ENCODE data around the gene TMEM14A. TPM values are rescaled to one million over a fixed set of nuclear protein-coding genes. Genes with fewer than 3 reads are reported as not detected.
"Not testable (repeated sequence)": the region's sequence is repeated elsewhere in the genome, so short reads cannot be mapped to it uniquely, and the experiment has no call there.

TMEM14A gene
- total RNA-seq, 1 experiment from 2014 or later: 58.5 TPM

DNA sequence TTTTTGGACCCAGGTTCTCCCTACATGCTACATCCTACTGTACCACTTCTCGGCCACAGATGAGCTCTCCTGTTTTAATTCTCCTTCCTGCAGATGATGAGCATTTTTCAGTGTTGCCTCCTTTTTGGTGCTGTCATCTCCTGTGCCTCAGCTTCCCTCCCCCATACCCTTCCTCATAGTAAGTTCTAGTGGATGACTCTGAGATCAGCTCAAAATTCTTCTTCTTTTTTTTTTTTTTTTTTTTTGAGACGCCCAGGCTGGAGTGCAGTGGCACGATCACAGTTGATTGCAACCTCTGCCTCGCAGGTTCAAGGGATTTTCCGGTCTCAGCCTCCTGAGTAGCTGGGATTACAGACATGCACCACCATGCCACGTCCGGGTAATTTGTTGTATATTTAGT lies 3.8 kb downstream of the TMEM14A start:
- no peak for DNase-seq (ENCODE audit: low read depth, low spot score)
- in situ Hi-C loops (cut with HindIII; ENCODE audit: low pct_unique_long_range_greater_than_20kb, low sequenced_read_pairs): loop anchor here (25.0 kb wide), 1 partner anchor 262 kb away; the partner anchor contains the start of gene EFHC1

DNA sequence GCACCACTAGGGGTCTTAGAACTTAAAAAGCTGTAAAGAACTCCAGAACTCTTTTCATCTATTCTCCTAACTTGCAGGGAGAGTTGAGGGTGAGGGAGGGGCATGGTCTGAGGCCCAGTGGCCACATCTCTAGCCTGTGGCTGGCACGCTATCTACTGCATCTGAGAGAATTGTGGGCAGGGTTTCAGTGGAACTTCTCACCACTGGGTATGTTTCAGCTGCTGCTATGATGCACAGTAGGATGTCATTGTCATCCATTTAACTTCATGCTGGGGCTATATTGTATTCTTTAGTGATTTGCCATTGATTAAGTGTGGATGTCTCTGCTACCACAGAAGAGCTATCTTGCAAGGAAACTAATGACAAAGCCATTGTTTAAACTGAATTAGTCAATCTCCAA lies 4.5 kb downstream of the TMEM14A start:
- in situ Hi-C loops (cut with HindIII; ENCODE audit: low pct_unique_long_range_greater_than_20kb, low sequenced_read_pairs): no loop called here

DNA sequence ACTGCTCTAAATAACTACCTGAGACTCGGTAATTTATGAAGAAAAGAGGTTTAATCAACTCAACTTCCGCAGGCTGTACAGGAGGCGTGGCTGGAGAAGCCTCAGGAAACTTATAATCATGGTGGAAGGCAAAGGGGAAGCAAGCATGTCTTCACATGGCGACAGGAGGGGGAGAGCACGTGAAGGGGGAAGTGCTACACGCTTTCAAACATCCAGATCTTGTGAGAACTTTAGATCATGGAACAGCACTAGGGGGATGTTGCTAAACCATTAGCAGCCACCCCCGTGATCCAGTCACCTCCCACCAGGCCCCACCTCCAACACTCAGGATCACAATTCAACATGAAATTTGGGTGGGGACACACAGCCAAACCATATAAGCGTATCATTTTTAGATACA lies 5.7 kb downstream of the TMEM14A start:
- DNase-seq (ENCODE audit: low read depth, low spot score); in situ Hi-C loops (cut with HindIII; ENCODE audit: low pct_unique_long_range_greater_than_20kb, low sequenced_read_pairs): not testable (repeated sequence)

More for the DNA sequence above, 4.5 kb downstream of the TMEM14A start:
- no peak for DNase-seq (ENCODE audit: low read depth, low spot score)

DNA sequence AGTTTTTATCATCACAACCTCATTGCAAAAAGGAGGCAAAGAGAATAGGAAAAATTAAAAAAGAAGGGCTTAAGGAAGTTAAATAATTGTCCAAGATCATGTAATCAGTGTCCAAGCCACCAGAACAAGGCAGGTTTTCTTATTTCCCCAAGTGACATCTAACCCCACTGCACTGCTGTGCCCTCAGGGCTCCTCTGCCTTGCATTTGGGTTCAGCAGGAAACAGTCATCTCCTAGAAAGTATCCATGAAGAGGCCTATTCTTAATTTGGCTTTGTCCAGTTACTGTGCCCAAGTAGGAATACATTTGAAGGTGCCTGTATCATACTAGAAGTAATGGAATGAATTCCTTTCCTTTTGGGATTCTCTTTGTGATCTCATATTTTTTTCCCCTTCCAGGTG lies 10.5 kb downstream of the TMEM14A start:
- in situ Hi-C loops (cut with HindIII; ENCODE audit: low pct_unique_long_range_greater_than_20kb, low sequenced_read_pairs): no loop called here
- peak; percentile 68 for DNase-seq (ENCODE audit: low read depth, low spot score)

DNA sequence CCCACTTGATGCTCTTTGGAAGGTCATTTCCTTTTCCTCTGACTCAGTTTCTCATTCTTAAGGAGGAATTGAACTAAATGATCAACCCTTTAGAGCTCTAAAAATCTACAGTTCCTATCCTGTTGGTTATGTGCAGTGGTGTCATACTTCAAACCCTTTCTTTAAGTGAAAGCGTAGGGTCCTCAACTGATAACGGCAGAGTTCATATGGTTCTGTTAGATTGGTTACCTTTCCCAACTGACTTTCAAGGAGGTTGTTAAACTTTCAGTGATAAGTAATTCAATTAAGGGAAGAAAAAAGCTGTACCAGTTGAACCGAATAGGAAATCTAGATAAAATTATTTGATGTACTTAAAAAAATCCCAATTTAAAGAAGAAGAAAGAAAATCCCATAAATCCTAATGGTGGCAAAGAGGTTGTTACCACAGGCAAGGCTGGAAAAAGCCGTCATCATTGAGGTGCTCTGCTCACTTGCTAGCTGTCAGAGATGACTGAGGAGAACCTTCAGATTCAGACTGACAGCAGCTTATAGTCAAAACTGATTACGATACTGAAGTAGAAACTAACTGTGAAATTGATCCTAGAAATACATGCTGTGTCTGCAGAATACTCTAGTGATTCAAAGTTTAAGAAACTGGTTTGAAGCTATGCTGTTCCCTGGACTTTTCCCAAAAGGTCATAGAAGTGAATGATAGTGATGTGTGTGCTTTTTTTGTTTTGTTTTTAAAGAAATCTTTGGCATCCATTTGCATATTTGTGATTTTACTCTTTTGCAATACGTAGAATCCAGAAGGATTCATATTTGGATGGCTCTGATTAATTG lies 16.2 kb downstream of the TMEM14A start:
- DNase-seq (ENCODE audit: low read depth, low spot score): no peak

DNA sequence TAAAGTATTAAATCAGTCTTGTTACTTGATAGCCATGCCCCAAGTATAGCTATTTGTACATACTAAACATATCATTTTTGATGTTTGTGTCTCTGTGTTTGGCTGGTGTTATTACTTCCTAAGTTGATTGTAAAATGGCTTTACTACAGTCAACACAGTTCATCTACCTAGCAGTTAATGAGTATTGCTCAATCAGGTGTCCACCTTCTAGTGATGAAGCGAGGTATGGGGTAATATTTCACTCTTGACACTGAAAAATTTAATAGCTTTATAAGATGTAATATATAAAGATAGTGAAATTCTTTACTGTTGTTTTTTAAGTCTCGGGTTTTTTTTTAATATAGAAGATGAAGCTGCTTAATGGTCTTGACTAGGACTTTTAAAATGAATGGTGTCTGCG lies 18.9 kb downstream of the TMEM14A start:
- in situ Hi-C loops (cut with HindIII; ENCODE audit: low pct_unique_long_range_greater_than_20kb, low sequenced_read_pairs): no loop called here
- no peak for DNase-seq (ENCODE audit: low read depth, low spot score)

More for the DNA sequence above, 16.2 kb downstream of the TMEM14A start:
- in situ Hi-C loops (cut with HindIII; ENCODE audit: low pct_unique_long_range_greater_than_20kb, low sequenced_read_pairs): no loop called here

DNA sequence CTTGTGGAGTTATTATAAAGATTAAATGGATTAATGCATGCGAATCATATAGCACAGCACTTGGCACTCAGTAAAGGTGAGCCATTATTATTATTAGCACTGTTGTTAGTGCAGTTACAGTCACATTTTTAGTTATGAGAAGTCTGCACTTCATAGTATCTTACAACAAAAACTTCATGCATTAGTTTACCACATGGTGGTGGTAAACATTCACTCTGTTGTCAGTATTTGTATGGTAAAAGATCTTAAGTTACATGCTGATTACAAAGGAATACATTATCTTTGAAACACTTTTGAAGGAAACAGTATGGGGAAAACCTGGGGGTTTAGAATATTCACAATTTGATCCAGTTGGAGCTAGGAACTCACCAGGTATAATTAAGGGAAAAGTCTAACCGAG lies 20.8 kb downstream of the TMEM14A start:
- in situ Hi-C loops (cut with HindIII; ENCODE audit: low pct_unique_long_range_greater_than_20kb, low sequenced_read_pairs): no loop called here
- peak; percentile 32 for DNase-seq (ENCODE audit: low read depth, low spot score)

DNA sequence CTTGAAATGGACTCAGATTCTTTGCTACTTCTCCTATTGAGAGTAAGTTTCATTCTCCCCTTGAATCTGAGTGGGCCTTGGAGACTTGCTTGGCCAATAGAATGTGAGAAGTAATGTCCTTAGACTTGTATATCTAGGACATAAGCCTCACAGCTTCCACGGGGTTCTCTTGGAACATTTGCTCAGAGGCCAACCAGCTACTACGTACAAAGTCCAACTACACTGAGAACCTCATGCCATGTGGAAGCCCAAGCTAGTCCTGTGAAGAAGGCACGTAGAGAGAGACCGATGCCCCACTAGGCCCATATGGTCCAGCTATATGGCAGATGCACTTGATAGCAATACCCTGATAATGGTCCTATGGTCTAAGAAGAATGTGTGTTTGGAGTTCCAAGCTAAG lies 22.9 kb downstream of the TMEM14A start:
- in situ Hi-C loops (cut with HindIII; ENCODE audit: low pct_unique_long_range_greater_than_20kb, low sequenced_read_pairs): no loop called here
- DNase-seq (ENCODE audit: low read depth, low spot score): no peak

DNA sequence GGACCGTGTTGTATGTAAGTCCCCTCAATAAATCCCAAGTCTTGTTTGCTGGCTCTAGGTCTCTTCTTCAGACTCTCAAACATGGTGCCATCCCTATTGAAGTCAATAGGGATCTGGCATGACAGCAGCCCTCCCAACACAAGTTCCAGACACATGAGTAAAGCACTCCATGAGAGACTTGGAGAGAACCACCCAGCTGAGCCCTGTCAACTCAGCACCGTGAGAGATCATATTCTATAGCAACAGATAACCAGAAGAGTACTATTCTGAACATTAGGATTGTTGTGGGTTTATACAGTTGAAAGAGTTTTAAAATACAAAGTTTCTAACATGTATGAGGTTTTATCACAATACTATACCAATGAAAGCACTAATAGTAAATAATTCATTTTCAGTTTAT lies 23.5 kb downstream of the TMEM14A start:
- DNase-seq (ENCODE audit: low read depth, low spot score): no peak
- in situ Hi-C loops (cut with HindIII; ENCODE audit: low pct_unique_long_range_greater_than_20kb, low sequenced_read_pairs): no loop called here

DNA sequence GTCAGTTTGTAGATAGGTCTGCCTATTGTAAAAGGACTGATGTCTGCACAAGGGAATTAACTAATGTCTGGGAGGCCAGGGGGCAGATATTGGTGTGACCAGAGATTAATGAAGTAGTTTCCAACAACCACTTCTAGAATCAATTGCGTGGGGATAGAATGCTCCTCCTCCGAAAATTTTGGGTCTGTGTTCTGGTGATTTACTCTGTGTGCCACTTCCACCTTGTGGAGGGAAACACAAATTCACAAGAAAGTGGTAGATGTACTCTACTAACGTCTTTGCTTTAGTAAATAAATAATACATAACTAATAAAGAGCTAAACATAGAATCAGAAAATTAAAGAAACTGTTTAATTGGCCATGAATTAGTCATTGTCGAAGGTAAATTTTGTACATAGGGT lies 25.5 kb downstream of the TMEM14A start:
- DNase-seq (ENCODE audit: low read depth, low spot score): peak; percentile 16
- in situ Hi-C loops (cut with HindIII; ENCODE audit: low pct_unique_long_range_greater_than_20kb, low sequenced_read_pairs): no loop called here

DNA sequence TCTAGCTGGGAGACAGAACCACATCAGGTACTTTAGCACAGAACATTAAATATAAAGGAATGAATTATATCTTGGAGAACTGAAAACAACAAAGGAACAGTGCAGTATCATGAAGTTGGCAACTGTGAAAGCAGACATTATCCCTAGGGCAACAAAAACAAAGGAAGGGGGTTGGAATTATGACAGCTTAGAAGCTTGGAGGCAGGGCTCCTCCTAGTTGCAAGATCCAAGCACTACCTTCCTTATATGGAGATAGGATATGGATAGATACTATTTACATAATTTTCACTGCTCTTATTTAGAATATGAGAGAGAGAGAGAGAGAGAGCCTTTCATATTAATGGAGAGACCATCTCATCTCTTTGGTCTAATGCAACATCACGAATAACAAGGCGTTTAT lies 27.0 kb downstream of the TMEM14A start:
- DNase-seq (ENCODE audit: low read depth, low spot score): peak; percentile 55
- in situ Hi-C loops (cut with HindIII; ENCODE audit: low pct_unique_long_range_greater_than_20kb, low sequenced_read_pairs): no loop called here

DNA sequence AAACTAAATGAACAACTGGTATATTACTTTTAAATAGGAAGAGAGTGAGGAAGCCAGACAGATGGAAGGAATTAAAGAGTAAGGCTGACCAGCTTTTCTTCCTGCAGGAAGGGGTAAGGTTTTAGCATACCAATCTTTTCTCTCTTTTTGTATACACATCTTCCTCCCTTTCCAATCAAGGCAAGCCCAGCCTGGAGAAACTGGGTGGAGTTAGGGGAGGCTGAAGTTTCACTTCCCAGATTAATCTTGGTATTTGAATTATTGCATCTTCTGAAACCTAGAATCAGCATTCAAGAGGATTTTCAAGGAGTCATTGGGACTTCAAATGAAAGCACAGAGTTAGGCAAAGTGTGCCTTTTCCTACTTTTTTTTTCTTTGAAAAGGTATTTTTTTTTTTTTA lies 33.1 kb downstream of the TMEM14A start:
- DNase-seq (ENCODE audit: low read depth, low spot score): no peak
- in situ Hi-C loops (cut with HindIII; ENCODE audit: low pct_unique_long_range_greater_than_20kb, low sequenced_read_pairs): no loop called here

DNA sequence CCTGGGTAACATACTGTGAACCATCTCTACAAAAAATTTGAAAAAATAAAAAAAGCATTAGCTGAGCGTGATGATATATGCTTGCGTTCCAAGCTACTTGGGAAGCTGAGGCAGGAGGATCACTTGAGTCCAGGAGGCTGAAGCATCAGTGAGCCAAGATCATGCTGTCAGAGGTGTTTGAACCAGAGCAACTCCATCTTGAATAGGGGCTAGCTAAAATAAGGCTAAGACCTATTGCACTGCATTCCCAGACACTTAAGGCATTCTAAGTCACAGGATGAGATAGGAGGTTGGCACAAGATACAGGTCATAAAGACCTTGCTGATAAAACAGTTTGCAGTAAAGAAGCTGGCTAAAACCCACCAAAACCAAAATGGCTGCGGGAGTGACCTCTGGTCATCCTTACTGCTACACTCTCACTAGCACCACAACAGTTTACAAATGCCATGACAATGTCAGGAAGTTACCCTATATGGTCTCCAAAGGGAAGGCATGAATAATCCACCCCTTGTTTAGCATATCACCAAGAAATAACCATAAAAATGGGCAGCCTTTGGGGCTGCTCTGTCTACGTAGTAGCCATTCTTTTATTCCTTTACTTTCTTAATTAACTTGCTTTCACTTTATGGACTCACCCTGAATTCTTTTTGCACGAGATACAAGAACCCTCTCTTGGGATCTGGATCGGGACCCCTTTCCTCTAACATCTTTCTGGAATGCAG lies 34.0 kb downstream of the TMEM14A start:
- DNase-seq (ENCODE audit: low read depth, low spot score); in situ Hi-C loops (cut with HindIII; ENCODE audit: low pct_unique_long_range_greater_than_20kb, low sequenced_read_pairs): not testable (repeated sequence)

DNA sequence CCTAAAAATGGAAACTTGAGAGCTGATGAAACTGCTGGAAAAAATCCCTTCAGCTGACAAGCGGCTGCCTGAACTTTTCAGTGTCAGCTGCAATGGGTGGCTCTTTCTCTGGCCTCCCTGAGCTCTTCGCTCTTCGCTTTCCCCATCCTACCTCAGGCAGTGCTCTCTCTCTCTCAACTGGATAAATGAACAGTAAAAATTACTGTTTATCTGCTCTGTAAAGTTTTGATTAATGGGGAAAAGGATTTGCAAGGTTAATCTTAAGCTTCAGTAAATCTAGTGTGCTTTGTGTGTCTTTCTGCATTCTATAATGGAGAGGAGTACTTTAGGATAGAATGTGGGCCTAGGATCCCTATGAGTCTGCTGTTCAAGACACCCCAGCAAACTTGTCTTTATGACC lies 35.1 kb downstream of the TMEM14A start:
- DNase-seq (ENCODE audit: low read depth, low spot score): no peak
- in situ Hi-C loops (cut with HindIII; ENCODE audit: low pct_unique_long_range_greater_than_20kb, low sequenced_read_pairs): no loop called here

DNA sequence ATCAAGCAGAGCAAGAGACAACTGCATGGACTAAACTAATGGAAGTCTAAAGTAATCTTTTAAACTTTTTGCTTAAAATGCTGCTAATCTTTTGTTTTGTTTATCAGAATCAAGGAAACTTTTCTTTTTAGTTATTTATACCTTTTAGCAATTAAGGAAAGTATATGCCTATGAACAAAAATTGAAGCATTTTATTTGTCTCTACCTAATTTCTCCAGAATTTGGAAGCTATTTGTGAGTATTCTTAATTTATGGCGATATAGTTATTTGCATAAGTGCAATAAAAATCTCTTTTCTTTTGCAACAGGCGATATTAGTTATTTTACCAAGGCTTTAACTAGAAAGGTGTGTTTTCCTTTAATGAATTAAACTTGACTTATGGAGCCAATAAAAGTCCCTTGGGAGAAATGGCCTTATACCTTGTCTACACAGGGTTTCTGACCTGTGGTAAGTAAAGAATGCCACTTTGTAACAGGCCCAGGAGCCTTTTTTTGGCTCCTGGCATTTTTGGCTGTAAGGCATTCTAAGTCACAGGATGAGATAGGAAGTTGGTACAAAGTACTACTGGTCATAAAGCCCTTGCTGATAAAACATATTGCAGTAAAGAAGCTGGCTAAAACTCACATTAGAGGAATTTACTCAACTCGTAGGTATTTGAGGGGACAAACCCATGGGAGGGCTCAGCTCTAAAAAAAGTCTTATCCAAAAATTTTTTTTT lies 37.2 kb downstream of the TMEM14A start:
- DNase-seq (ENCODE audit: low read depth, low spot score): no peak
- in situ Hi-C loops (cut with HindIII; ENCODE audit: low pct_unique_long_range_greater_than_20kb, low sequenced_read_pairs): no loop called here

DNA sequence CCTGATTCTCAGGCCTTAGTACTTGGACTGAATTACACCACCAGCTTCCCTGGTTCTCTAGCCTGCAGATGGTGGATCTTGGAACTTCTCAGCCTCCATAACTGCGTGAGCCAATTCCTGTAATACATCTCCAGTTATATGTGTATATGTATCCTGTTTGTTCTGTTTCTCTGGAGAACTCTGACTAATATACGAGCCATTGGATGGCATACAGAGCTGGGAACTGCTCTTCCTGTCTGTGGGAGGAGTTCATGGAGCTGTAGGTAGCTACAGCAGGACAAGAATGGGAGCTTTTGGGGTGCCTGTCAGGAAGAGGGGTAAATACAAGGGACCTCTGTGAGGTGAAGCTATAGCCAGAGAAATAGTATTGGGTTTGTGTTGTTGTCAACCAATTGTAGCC lies 41.2 kb downstream of the TMEM14A start:
- in situ Hi-C loops (cut with HindIII; ENCODE audit: low pct_unique_long_range_greater_than_20kb, low sequenced_read_pairs): no loop called here
- DNase-seq (ENCODE audit: low read depth, low spot score): no peak

DNA sequence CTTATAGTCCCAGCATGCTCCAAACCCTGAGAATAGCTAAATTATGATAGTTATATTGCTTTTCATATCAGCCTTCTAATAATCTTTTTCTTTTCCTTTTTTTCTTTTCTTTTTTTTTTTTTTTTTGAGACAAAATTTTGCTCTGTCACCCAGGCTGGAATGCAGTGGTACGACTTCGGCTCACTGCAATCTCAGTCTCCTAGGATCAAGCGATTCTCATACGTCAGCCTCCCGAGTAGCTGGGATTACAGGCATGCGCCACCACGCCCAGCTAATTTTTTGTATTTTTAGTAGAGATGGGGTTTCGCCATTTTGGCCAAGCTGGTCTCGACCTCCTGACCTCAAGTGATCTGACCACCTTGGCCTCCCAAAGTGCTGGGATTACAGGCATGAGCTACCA lies 43.8 kb downstream of the TMEM14A start:
- DNase-seq (ENCODE audit: low read depth, low spot score); in situ Hi-C loops (cut with HindIII; ENCODE audit: low pct_unique_long_range_greater_than_20kb, low sequenced_read_pairs): not testable (repeated sequence)

DNA sequence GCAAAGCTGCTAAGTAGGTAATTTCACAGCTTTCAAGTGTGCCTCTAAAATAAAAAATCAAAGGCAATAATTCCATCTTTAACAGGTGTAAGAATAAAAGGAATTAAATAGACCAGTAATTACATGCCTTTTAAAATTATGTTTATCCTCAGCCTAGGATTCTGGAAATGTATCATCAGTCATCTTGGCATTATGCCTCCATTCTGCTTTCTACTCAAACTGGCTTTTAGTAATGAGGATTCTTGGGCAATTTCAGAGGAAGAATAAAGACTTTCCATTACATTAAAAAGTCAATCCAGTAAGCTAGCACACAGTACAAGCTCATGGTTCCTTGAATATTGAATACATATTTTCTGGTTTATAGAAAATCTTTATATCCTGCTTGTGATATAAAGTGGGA lies 47.6 kb downstream of the TMEM14A start:
- no peak for DNase-seq (ENCODE audit: low read depth, low spot score)
- in situ Hi-C loops (cut with HindIII; ENCODE audit: low pct_unique_long_range_greater_than_20kb, low sequenced_read_pairs): no loop called here
